GM04503 (cell line): ENCODE measurements around the gene TRAFD1.

ENCODE experiments used
- DNase-seq: peaks from one replicate; pipeline ENCODE4 v3.0.0-alpha.2; 2012; ENCODE audit warnings: low read depth

Gene TRAFD1

GRCh38 chr12:112179341-112179740, 54.0 kb downstream of the TRAFD1 start:
- no peak for DNase-seq

- DNase-seq, result no peak
Measured at GRCh38 chr12:112179916-112180315, 54.6 kb downstream of the TRAFD1 start.

- no peak for DNase-seq
Measured at GRCh38 chr12:112180422-112180821, 55.1 kb downstream of the TRAFD1 start.

- DNase-seq, result no peak
Measured at GRCh38 chr12:112182499-112182898, 57.1 kb downstream of the TRAFD1 start.

- no peak for DNase-seq
Measured at GRCh38 chr12:112183141-112184021, 58.0 kb downstream of the TRAFD1 start.

- DNase-seq, result no peak
Measured at GRCh38 chr12:112184056-112184887, 58.9 kb downstream of the TRAFD1 start.

- no peak for DNase-seq
Measured at GRCh38 chr12:112185093-112185923, 59.9 kb downstream of the TRAFD1 start.

GRCh38 chr12:112188130-112188830, 62.9 kb downstream of the TRAFD1 start:
- no peak for DNase-seq

GRCh38 chr12:112190231-112191025, 65.1 kb downstream of the TRAFD1 start:
- no peak for DNase-seq

GRCh38 chr12:112191201-112191600, 65.8 kb downstream of the TRAFD1 start:
- no peak for DNase-seq

GRCh38 chr12:112191840-112192321, 66.5 kb downstream of the TRAFD1 start:
- no peak for DNase-seq

- DNase-seq, result no peak
Measured at GRCh38 chr12:112192475-112192874, 67.1 kb downstream of the TRAFD1 start.

GRCh38 chr12:112194601-112195247, 69.4 kb downstream of the TRAFD1 start:
- no peak for DNase-seq

GRCh38 chr12:112196196-112196875, 71.0 kb downstream of the TRAFD1 start:
- no peak for DNase-seq

- no peak for DNase-seq
Measured at GRCh38 chr12:112198120-112198733, 72.9 kb downstream of the TRAFD1 start.

- DNase-seq, result no peak
Measured at GRCh38 chr12:112199136-112199535, 73.8 kb downstream of the TRAFD1 start.
